Measurements from ENCODE around the gene CNTNAP5. TPM values are rescaled to one million over a fixed set of nuclear protein-coding genes. Genes with fewer than 3 reads are reported as not detected.

Gene CNTNAP5
- total and polyA plus RNA-seq, 2 of the 13 experiments (the other 11 are each of a cell fraction or from before 2014, with no cell fraction given), result not detected

GRCh38 chr2:124570872-124571271 is 545.8 kb downstream of the CNTNAP5 start (continued):
- TF ChIP-seq ZNF225 (CRISPR knock-in tag; IDR thresholded peaks at IDR 0.05), result no peak
- TF ChIP-seq ATF4 (CRISPR knock-in tag; IDR thresholded peaks at IDR 0.05), result peak in 1 of 2 experiments; percentile 84; a peak in 2 of 4 replicates
- no peak; the same call in 1 of the 2 replicates for TF ChIP-seq RBFOX2 (IDR thresholded peaks at IDR 0.05; ENCODE audit: low read depth, low read length)
- no peak for TF ChIP-seq CBX1 (IDR thresholded peaks at IDR 0.05; ENCODE audit: low read depth)
- no peak for TF ChIP-seq SCMH1 (CRISPR knock-in tag; IDR thresholded peaks at IDR 0.05; ENCODE audit: borderline replicate concordance)
- peak; percentile 75 for TF ChIP-seq HDAC1 (CRISPR knock-in tag; IDR thresholded peaks at IDR 0.05)
- TF ChIP-seq ZNF616 (CRISPR knock-in tag; IDR thresholded peaks at IDR 0.05; ENCODE audit: low read depth), result no peak
- TF ChIP-seq SMAD1 (CRISPR knock-in tag; IDR thresholded peaks at IDR 0.05; ENCODE audit: borderline replicate concordance, low read depth), result no peak
- TF ChIP-seq THRA (CRISPR knock-in tag; IDR thresholded peaks at IDR 0.05; ENCODE audit: borderline replicate concordance), result peak; percentile 65; the same call in 1 of the 2 replicates
- TF ChIP-seq PTBP1 (IDR thresholded peaks at IDR 0.05; ENCODE audit: low read depth, low read length, poor library complexity, severe bottlenecking), result no peak
- peak; percentile 78 for TF ChIP-seq MNT (IDR thresholded peaks at IDR 0.05)
- no peak for TF ChIP-seq ZKSCAN8 (CRISPR knock-in tag; IDR thresholded peaks at IDR 0.05; ENCODE audit: borderline replicate concordance)
- TF ChIP-seq ZMYM4 (CRISPR knock-in tag; IDR thresholded peaks at IDR 0.05), result peak; percentile 75
- no peak for TF ChIP-seq POLR2G (IDR thresholded peaks at IDR 0.05; ENCODE audit: low read depth, low read length)
- TF ChIP-seq ZNF432 (CRISPR knock-in tag; IDR thresholded peaks at IDR 0.05; ENCODE audit: borderline replicate concordance), result no peak
- no peak for TF ChIP-seq ZNF292 (CRISPR knock-in tag; IDR thresholded peaks at IDR 0.05; ENCODE audit: borderline replicate concordance, low read depth)
- no peak; the same call in 1 of the 2 replicates for TF ChIP-seq ZNF543 (CRISPR knock-in tag; IDR thresholded peaks at IDR 0.05)
- peak; percentile 89; the same call in 1 of the 2 replicates for TF ChIP-seq MLXIP (CRISPR knock-in tag; IDR thresholded peaks at IDR 0.05; ENCODE audit: borderline replicate concordance)
- no peak for TF ChIP-seq NFKBIZ (CRISPR knock-in tag; IDR thresholded peaks at IDR 0.05)
- TF ChIP-seq ZSCAN12 (CRISPR knock-in tag; IDR thresholded peaks at IDR 0.05), result peak; percentile 64
- no peak for TF ChIP-seq SRSF4 (IDR thresholded peaks at IDR 0.05; ENCODE audit: low read depth, low read length, poor library complexity, severe bottlenecking)
- TF ChIP-seq ZMAT5 (CRISPR knock-in tag; IDR thresholded peaks at IDR 0.05; ENCODE audit: borderline replicate concordance, low read depth), result no peak
- TF ChIP-seq ZNF775 (CRISPR knock-in tag; IDR thresholded peaks at IDR 0.05; ENCODE audit: borderline replicate concordance), result no peak
- TF ChIP-seq POLR2AphosphoS2 (IDR thresholded peaks at IDR 0.05; ENCODE audit: low read depth, low read length), result no peak
